AG09309 (cell line): ENCODE data around the gene PSMB10.

Source experiments
- DNase-seq: peaks from one replicate; pipeline ENCODE4 v3.0.0-alpha.2; 2010; ENCODE audit warnings: low read depth
- H3K4me3 ChIP-seq: 2 replicates; pipeline ENCODE4 v1.5.1; 2011; ENCODE audit warnings: mild to moderate bottlenecking, low read depth, low read length, moderate library complexity; ENCODE audit not compliant: control insufficient read depth
- TF ChIP-seq, protein P1 (sequence below): IDR thresholded peaks from 2 replicates; pipeline ENCODE4 v1.5.1; 2011; ENCODE audit warnings: mild to moderate bottlenecking, low read depth, low read length, inconsistent platforms; ENCODE audit not compliant: insufficient read depth, control insufficient read depth; ENCODE audit errors: missing control alignments

Gene PSMB10

DNA sequence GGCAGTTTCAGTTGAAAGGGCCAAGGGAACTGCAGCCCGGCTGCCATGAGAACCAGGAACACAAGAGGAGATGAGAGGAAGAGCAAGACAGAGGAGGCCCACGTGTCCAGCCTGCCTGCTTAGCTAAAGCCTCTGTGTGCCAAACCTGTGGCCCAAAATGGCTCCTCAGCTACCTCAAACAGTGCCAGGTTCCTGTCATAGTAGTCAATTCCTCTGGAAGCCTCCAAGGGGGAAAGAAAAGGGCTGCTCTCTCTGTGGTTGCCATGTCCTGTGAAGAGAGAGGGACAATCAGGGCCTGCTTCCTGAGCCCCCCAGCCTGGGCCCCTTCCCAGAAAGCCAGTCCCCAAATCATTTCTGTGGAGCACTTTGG lies 26.6 kb upstream of the PSMB10 start:
- TF ChIP-seq, protein P1, sequence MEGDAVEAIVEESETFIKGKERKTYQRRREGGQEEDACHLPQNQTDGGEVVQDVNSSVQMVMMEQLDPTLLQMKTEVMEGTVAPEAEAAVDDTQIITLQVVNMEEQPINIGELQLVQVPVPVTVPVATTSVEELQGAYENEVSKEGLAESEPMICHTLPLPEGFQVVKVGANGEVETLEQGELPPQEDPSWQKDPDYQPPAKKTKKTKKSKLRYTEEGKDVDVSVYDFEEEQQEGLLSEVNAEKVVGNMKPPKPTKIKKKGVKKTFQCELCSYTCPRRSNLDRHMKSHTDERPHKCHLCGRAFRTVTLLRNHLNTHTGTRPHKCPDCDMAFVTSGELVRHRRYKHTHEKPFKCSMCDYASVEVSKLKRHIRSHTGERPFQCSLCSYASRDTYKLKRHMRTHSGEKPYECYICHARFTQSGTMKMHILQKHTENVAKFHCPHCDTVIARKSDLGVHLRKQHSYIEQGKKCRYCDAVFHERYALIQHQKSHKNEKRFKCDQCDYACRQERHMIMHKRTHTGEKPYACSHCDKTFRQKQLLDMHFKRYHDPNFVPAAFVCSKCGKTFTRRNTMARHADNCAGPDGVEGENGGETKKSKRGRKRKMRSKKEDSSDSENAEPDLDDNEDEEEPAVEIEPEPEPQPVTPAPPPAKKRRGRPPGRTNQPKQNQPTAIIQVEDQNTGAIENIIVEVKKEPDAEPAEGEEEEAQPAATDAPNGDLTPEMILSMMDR, result no peak
- DNase-seq, result no peak
- no peak overlapping the region for H3K4me3 ChIP-seq

DNA sequence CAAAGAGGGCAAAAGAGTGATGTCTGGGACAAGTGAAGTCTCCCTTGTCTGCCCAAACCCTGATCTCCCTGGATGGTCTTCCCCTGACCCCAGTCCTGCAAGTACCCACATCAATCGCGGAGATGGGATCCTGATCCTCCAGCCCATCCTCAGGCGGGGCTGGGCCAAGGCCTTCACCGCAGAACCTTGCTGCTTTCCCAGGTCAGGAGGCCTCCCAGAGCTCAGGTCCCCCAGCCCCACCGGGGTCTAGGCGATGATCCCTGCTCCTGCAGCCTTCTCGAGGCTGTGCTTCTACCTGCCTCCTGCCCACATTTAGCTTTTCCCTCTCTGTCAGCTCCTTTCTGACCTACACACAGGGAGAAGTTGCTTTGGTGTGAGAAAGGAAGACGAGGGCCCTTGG lies 25.5 kb upstream of the PSMB10 start:
- DNase-seq, result no peak
- no peak overlapping the region for H3K4me3 ChIP-seq
- TF ChIP-seq, protein P1, result no peak

DNA sequence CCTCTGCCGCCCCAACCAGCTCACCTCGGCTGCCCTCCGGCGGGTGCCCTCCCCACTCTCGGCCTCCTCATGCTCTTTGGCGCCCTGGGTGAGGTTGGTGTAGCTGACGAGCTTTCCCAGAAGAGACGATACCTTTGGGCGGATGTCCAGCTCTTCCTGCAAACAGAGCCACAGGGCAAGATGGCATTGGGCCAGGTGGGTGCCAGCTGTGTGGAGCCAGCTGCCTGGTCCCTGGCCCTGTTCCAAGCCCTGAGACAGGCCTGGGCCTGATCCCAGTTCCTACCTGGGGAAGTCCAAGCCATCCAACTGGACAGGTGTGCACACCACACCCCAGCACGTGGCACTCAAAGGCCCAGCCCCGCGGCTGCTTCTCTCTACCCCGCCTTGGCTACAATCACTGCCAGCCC lies 24.9 kb upstream of the PSMB10 start:
- no peak overlapping the region for H3K4me3 ChIP-seq
- DNase-seq, result no peak
- TF ChIP-seq, protein P1, result no peak

DNA sequence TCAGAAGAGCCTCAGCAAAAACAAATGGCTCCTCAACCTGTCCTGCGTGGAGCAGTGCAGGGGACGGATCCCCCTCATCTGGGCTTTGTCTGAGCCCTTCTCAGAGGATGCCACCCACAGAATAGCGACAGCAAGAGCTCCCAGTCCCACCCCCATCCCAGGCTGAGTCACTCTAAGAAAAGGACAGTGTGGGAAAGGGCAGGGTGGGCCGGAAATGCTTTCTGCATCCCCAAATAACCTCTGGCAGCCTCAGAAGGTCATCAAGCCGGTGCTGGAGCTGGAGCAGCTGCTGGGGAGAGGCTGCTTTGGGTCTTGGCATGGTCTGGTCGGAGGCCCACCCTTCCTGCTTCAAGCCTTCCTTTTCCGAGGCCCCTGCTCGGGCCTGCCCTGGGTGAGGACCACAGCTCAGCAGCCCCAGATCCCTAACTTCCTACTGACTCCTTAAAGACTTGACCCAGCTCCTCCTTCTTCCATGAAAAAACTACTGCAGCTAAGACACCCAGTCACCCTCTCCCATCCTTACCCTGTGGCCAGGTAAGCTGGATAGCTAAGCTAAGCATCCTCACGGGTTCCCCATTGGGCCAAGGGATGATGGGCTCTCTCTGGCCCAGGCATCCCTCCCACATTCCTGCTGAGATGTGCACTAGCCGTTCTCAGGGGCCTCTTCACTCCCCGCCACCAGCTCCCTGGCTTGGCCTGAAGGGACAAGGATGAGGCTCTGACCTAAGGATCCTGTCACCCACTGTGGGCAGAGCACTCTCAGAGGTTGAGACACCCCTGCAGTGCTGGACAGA lies 23.1 kb upstream of the PSMB10 start:
- DNase-seq, result no peak
- no peak overlapping the region for H3K4me3 ChIP-seq
- TF ChIP-seq, protein P1, result no peak

DNA sequence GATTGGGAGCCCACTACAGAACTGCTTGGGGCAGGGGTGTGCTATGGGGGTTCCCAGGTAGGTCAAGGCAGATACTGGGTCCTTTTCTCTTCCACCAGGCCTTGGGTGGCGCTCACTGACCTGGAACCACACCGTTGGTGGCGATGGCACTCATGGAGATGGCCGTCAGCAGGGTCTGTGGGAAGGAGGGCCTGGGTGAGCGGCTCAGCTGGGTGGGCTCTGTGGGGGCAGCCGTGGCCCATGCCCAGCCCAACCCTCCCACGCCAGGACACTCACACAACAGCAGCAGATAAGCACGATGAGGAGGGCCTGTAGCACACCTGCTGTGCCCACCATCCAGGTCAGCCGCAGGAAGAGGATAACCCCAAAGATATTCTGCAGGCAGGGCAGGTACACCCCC lies 21.0 kb upstream of the PSMB10 start:
- TF ChIP-seq, protein P1, result no peak
- no peak for DNase-seq
- no peak overlapping the region for H3K4me3 ChIP-seq

DNA sequence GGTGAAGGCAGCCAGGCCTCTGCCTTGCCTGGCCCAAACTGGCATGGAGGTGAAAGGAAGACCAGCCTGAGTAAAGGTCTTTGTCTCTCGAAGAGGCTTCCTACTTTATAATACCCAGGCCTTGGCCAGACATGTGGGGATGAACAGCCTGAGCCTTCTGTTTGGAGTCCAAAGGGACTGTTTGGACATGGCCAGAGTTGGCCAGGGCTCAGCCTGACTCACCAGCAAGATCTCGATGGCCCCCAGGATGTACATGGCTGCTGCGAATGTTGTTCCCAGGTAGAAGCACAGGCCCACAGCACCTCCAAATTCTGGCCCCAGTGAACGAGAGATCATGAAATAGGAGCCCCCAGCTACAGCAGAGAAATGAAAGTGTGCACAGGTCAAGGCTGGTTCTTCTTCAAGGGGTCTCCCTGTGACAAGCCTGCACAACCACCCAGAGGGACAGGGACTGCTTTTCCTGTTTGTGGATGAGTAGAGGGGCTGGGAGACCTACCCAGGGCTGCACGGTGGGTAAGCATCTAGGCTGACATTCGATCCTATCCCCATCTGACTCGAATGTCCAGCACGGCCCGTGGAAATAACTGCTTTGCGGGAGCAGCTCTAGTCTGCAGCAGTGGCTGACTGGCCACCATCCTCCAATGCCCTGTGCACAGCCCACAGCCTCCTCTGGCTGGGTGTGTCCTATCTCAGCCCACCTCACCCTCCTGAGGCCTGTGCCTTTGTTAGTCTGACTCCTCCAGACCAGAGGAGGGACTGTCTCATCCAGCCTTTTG lies 18.0 kb upstream of the PSMB10 start:
- no peak overlapping the region for H3K4me3 ChIP-seq
- DNase-seq, result no peak
- TF ChIP-seq, protein P1, result no peak
